Loucy (cell line): ENCODE results near the gene NRIP3.

Experiments used
- CTCF ChIP-seq: fragments of 200-600 bp; sonication (generic); conservative IDR thresholded peaks from 2 replicates; pipeline ENCODE4 v1.5.1; 2014; ENCODE audit warnings: mild to moderate bottlenecking, antibody characterized with exemption, low read length
- EZH2phosphoT487 ChIP-seq: fragments of 200-600 bp; IDR thresholded peaks from 2 replicates; pipeline ENCODE4 v1.6.1; 2018; ENCODE audit warnings: antibody characterized with exemption, mild to moderate bottlenecking, moderate library complexity, borderline replicate concordance

GRCh38 chr11:9046481-9046880 lies 42.7 kb upstream of the NRIP3 start:
- TF ChIP-seq CTCF = no peak
- TF ChIP-seq EZH2phosphoT487 = no peak
